Ascending aorta (tissue), 2 donors: ENCODE results near the gene OGFOD3. TPM values are rescaled to one million over a fixed set of nuclear protein-coding genes. Genes with fewer than 3 reads are reported as not detected.

Experiments used
- DNase-seq, 2 donors: peaks; one replicate each; pipeline ENCODE4 v3.0.0-alpha.2; 2019; ENCODE audit warnings: low spot score in 2 of 2
- H3K27ac ChIP-seq, 2 donors: fragments of 200-600 bp; sonication (generic); one replicate each; pipeline ENCODE4 v1.5.1; 2016 to 2017; ENCODE audit warnings: mild to moderate bottlenecking in 1 of 2
- H3K27me3 ChIP-seq: fragments of 200-600 bp; sonication (generic); one replicate; pipeline ENCODE4 v1.5.1; 2017
- H3K36me3 ChIP-seq, 2 donors: fragments of 200-600 bp; sonication (generic); one replicate each; pipeline ENCODE4 v1.5.1; 2016
- H3K4me1 ChIP-seq, 2 donors: fragments of 200-600 bp; sonication (generic); one replicate each; pipeline ENCODE4 v1.5.1; 2016 to 2017; ENCODE audit warnings: mild to moderate bottlenecking in 1 of 2
- H3K4me3 ChIP-seq, 2 donors: fragments of 200-600 bp; sonication (generic); one replicate each; pipeline ENCODE4 v1.5.1; 2016 to 2017; ENCODE audit warnings: mild to moderate bottlenecking in 1 of 2
- H3K9me3 ChIP-seq, 2 donors: fragments of 200-600 bp; sonication (generic); one replicate each; pipeline ENCODE4 v1.5.1; 2016
- intact Hi-C: fragments of 100-400 bp; cut with DNase I; formaldehyde crosslinking; loops from one replicate; pipeline ENCODE4 v1.15.1; 2023
- total RNA-seq: library from RNA; depleted of rRNA; stranded (reverse); fragments of >200 nt; gene quantifications from one replicate; pipeline ENCODE4 v1.1.0, GENCODE V29; 2016
- TF ChIP-seq, protein P1 (sequence below), 3 experiments: fragments of 200-600 bp in 2 of 3; fragments of 450-650 bp in 1 of 3; sonication (generic) in 2 of 3; IDR thresholded peaks; one replicate each; pipeline ENCODE4 v1.5.1; 2016 to 2019; ENCODE audit warnings: antibody characterized with exemption in 3 of 3, mild to moderate bottlenecking in 1 of 3, moderate library complexity in 1 of 3

The OGFOD3 gene
- total RNA-seq, 1 donor from 2014 or later: 36.6 TPM

DNA sequence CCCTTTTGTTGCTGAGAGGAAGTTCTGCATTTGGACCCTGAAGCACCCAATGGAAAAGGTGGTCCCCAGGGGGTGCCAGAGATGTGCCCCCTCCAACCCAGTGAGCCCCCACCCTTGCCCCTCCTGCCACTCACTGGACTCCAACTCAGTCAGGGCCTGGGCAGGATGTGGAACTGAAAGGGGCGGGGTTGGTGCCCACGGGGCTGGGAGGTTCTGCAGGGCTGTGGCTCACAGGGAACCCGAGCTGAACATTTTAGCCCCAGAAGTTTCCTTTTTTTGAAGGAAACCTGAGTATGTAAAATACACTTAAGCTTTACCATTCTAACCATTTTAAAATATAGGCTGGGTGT is 15.8 kb upstream of the OGFOD3 start:
- Histone ChIP-seq H3K27ac (no peak overlapping the region), H3K27me3 (no peaks in the 10 kb centered on the region), H3K36me3 (peaks cover 0 to 7% of the 10 kb centered on the region in 2 donors), H3K4me3 (no peak overlapping the region), H3K9me3 (no peaks in the 10 kb centered on the region), H3K4me1 (no peaks in the 10 kb centered on the region)
- intact Hi-C loops: no loop called here
- TF ChIP-seq, protein P1, sequence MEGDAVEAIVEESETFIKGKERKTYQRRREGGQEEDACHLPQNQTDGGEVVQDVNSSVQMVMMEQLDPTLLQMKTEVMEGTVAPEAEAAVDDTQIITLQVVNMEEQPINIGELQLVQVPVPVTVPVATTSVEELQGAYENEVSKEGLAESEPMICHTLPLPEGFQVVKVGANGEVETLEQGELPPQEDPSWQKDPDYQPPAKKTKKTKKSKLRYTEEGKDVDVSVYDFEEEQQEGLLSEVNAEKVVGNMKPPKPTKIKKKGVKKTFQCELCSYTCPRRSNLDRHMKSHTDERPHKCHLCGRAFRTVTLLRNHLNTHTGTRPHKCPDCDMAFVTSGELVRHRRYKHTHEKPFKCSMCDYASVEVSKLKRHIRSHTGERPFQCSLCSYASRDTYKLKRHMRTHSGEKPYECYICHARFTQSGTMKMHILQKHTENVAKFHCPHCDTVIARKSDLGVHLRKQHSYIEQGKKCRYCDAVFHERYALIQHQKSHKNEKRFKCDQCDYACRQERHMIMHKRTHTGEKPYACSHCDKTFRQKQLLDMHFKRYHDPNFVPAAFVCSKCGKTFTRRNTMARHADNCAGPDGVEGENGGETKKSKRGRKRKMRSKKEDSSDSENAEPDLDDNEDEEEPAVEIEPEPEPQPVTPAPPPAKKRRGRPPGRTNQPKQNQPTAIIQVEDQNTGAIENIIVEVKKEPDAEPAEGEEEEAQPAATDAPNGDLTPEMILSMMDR (IDR thresholded peaks at IDR 0.05): no peak
- DNase-seq: no peak

- H3K4me3 ChIP-seq: no peak overlapping the region
- intact Hi-C loops: no loop called here
- DNase-seq: no peak
- H3K27me3 ChIP-seq: no peaks in the 10 kb centered on the region
- H3K9me3 ChIP-seq: no peaks in the 10 kb centered on the region
- TF ChIP-seq, protein P1 (IDR thresholded peaks at IDR 0.05): no peak
- no peak overlapping the region for H3K27ac ChIP-seq
- no peaks in the 10 kb centered on the region for H3K4me1 ChIP-seq
- H3K36me3 ChIP-seq: peaks cover 0 to 7% of the 10 kb centered on the region in 2 donors
Observed at GRCh38 chr17:82433560-82434215, 15.3 kb upstream of the OGFOD3 start.

DNA sequence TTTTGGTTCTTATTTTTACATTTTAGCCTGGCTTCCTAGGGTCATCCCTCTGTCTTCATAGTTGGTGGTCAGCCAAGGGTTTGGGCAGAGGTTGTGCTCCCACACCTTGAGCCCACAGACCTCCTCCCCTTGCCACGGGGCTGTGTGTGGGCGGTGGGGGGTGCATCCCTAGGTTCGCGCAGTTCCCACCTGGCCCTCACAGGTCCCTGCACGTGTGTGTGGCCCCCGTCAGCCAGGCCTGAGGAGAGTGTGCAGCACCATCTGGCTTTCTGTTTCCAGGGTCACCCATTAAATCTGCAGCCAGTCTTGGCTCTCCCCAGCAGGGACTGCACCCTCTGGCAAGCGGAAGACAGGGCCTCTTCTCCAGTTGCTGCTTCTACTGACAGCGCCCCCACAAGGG is 13.6 kb upstream of the OGFOD3 start:
- Histone ChIP-seq H3K27me3 (no peaks in the 10 kb centered on the region), H3K9me3 (no peaks in the 10 kb centered on the region), H3K4me3 (no peak overlapping the region), H3K36me3 (peaks cover 0 to 4% of the 10 kb centered on the region in 2 donors), H3K4me1 (no peaks in the 10 kb centered on the region), H3K27ac (no peak overlapping the region)
- DNase-seq: no peak
- TF ChIP-seq, protein P1 (IDR thresholded peaks at IDR 0.05): no peak
- intact Hi-C loops: no loop called here

DNA sequence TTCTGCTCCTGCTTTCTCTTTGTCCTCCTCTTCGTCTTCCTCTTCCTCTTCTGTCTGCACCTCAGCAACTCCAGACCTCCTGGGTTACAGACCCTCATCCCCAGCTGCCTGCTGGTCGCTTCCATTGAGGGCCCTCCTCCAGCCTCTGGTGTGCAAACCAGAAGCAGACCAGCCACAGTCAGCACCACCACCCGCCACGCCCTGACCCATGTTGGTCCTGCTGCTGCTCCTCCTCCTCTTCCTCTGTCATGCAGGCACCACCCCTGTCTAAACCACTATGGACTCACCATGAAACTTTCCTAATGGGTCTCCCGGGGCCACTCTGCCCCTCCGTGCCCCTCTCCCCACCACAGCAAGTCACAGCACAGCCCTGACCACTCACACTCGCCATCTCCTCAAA is 11.4 kb upstream of the OGFOD3 start:
- Histone ChIP-seq H3K4me1 (no peaks in the 10 kb centered on the region), H3K9me3 (no peaks in the 10 kb centered on the region), H3K27me3 (no peaks in the 10 kb centered on the region), H3K4me3 (no peak overlapping the region), H3K36me3 (no peaks in the 10 kb centered on the region), H3K27ac (no peak overlapping the region)
- no peak for DNase-seq
- intact Hi-C loops: no loop called here
- TF ChIP-seq, protein P1 (IDR thresholded peaks at IDR 0.05): no peak

DNA sequence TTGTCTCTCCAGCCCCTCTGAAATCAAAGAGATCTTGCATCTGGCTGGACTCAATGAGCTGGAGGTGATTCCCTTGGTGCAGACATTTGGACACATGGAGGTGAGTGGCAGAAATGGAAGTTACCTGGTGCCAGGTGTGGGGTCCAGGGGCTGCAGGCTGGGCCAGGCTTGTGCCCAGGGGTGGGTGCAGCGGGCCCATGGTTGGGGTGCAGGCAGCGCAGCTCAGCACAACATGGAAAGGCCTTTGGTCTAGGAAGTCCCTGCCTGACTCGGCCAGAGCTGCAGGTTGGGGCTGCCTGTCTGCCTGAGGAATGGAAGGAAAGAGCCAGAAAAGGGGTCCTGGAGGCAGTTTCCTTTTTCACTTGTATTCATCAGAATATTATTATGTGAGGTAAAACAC is 10.2 kb upstream of the OGFOD3 start:
- Histone ChIP-seq H3K27ac (no peak overlapping the region), H3K9me3 (no peaks in the 10 kb centered on the region), H3K36me3 (no peaks in the 10 kb centered on the region), H3K4me3 (no peak overlapping the region), H3K27me3 (no peaks in the 10 kb centered on the region), H3K4me1 (peaks cover 0 to 2% of the 10 kb centered on the region in 2 donors)
- TF ChIP-seq, protein P1 (IDR thresholded peaks at IDR 0.05): no peak
- intact Hi-C loops: no loop called here
- DNase-seq: no peak

DNA sequence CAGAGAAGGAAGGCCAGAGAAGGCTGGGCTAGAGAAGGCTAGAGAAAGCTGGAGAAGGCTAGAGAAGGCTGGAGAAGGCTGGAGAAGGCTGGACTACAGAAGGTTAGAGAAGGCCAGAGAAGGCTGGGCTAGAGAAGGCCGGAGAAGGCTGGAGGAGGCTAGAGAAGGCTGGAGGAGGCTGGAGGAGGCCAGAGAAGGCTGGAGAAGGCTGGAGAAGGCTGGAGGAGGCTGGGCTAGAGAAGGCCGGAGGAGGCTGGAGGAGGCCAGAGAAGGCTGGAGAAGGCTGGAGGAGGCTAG is 6.4 kb upstream of the OGFOD3 start:
- H3K27me3 ChIP-seq: no peaks in the 10 kb centered on the region
- H3K4me1 ChIP-seq: peaks cover 0 to 2% of the 10 kb centered on the region in 2 donors
- TF ChIP-seq, protein P1 (IDR thresholded peaks at IDR 0.05): no peak
- intact Hi-C loops: no loop called here
- no peak overlapping the region for H3K27ac ChIP-seq
- peaks cover 0 to 6% of the 10 kb centered on the region in 2 donors for H3K9me3 ChIP-seq
- no peak for DNase-seq
- no peaks in the 10 kb centered on the region for H3K36me3 ChIP-seq
- no peak overlapping the region for H3K4me3 ChIP-seq
